ENCODE data around the gene ENOX2.

The ENOX2 gene

GRCh38 chrX:130874751-130875150 is 28.3 kb downstream of the ENOX2 start:
- ATAC-seq (ENCODE audit: insufficient read depth, low read depth) = no peak
- H4K20me1 ChIP-seq (ENCODE audit: insufficient read depth, low read length) = no peaks in the 10 kb centered on the region
- H2AFZ ChIP-seq (ENCODE audit: low read depth, low read length) = no peak overlapping the region
- no peaks in the 10 kb centered on the region for H3K27me3 ChIP-seq (ENCODE audit: insufficient read depth, low read length, poor library complexity)
- no peak overlapping the region for H3K4me3 ChIP-seq (ENCODE audit: low read depth in 1 of 2, low read length in 2 of 2)
- H3K4me2 ChIP-seq (ENCODE audit: insufficient read depth, low read length) = no peak overlapping the region
- no peaks in the 10 kb centered on the region for H3K79me2 ChIP-seq (ENCODE audit: insufficient read depth, low read length)
- H3K36me3 ChIP-seq (ENCODE audit: insufficient read depth, low read length) = no peaks in the 10 kb centered on the region
- H3K9me3 ChIP-seq (ENCODE audit: insufficient read depth, low read length, severe bottlenecking) = no peaks in the 10 kb centered on the region
- TF ChIP-seq CTCF (IDR thresholded peaks at IDR 0.05; ENCODE audit: borderline replicate concordance, extremely low read depth, low read length, poor library complexity, severe bottlenecking) = no peak
- no peak for TF ChIP-seq EZH2 (IDR thresholded peaks at IDR 0.05; ENCODE audit: borderline replicate concordance, low read depth, low read length, severe bottlenecking)
- no peak overlapping the region for H3K27ac ChIP-seq (ENCODE audit: low read length)
- no peak overlapping the region for H3K9ac ChIP-seq (ENCODE audit: low read depth, low read length)
- H3K4me1 ChIP-seq (ENCODE audit: insufficient read depth, low read length) = 0 out of 2 replicates have a peak, but pooled peaks cover 2% of the 10 kb centered on the region
- no peak for DNase-seq

- H4K20me1 ChIP-seq (ENCODE audit: insufficient read depth, low read length) = no peaks in the 10 kb centered on the region
- H2AFZ ChIP-seq (ENCODE audit: low read depth, low read length) = no peak overlapping the region
- no peak overlapping the region for H3K9ac ChIP-seq (ENCODE audit: low read depth, low read length)
- DNase-seq (no peak), ATAC-seq (ENCODE audit: insufficient read depth, low read depth) (no peak)
- no peaks in the 10 kb centered on the region for H3K79me2 ChIP-seq (ENCODE audit: insufficient read depth, low read length)
- no peak overlapping the region for H3K4me3 ChIP-seq (ENCODE audit: low read depth in 1 of 2, low read length in 2 of 2)
- no peaks in the 10 kb centered on the region for H3K4me1 ChIP-seq (ENCODE audit: insufficient read depth, low read length)
- H3K36me3 ChIP-seq (ENCODE audit: insufficient read depth, low read length) = no peaks in the 10 kb centered on the region
- no peaks in the 10 kb centered on the region for H3K9me3 ChIP-seq (ENCODE audit: insufficient read depth, low read length, severe bottlenecking)
- no peaks in the 10 kb centered on the region for H3K27me3 ChIP-seq (ENCODE audit: insufficient read depth, low read length, poor library complexity)
- TF ChIP-seq CTCF (IDR thresholded peaks at IDR 0.05; ENCODE audit: borderline replicate concordance, extremely low read depth, low read length, poor library complexity, severe bottlenecking) (no peak), EZH2 (IDR thresholded peaks at IDR 0.05; ENCODE audit: borderline replicate concordance, low read depth, low read length, severe bottlenecking) (no peak)
- no peak overlapping the region for H3K27ac ChIP-seq (ENCODE audit: low read length)
- H3K4me2 ChIP-seq (ENCODE audit: insufficient read depth, low read length) = no peak overlapping the region
Observed at GRCh38 chrX:130869239-130869638, 33.8 kb downstream of the ENOX2 start.

GRCh38 chrX:130861462-130861861 is 41.5 kb downstream of the ENOX2 start:
- no peak overlapping the region for H3K4me2 ChIP-seq (ENCODE audit: insufficient read depth, low read length)
- H3K79me2 ChIP-seq (ENCODE audit: insufficient read depth, low read length) = no peaks in the 10 kb centered on the region
- no peak overlapping the region for H3K4me3 ChIP-seq (ENCODE audit: low read depth in 1 of 2, low read length in 2 of 2)
- DNase-seq (no peak), ATAC-seq (ENCODE audit: insufficient read depth, low read depth) (no peak)
- H4K20me1 ChIP-seq (ENCODE audit: insufficient read depth, low read length) = no peaks in the 10 kb centered on the region
- H3K27me3 ChIP-seq (ENCODE audit: insufficient read depth, low read length, poor library complexity) = no peaks in the 10 kb centered on the region
- H2AFZ ChIP-seq (ENCODE audit: low read depth, low read length) = no peak overlapping the region
- no peak overlapping the region for H3K9ac ChIP-seq (ENCODE audit: low read depth, low read length)
- no peak overlapping the region for H3K27ac ChIP-seq (ENCODE audit: low read length)
- no peaks in the 10 kb centered on the region for H3K9me3 ChIP-seq (ENCODE audit: insufficient read depth, low read length, severe bottlenecking)
- no peaks in the 10 kb centered on the region for H3K36me3 ChIP-seq (ENCODE audit: insufficient read depth, low read length)
- H3K4me1 ChIP-seq (ENCODE audit: insufficient read depth, low read length) = no peaks in the 10 kb centered on the region
- TF ChIP-seq EZH2 (IDR thresholded peaks at IDR 0.05; ENCODE audit: borderline replicate concordance, low read depth, low read length, severe bottlenecking) (no peak), CTCF (IDR thresholded peaks at IDR 0.05; ENCODE audit: borderline replicate concordance, extremely low read depth, low read length, poor library complexity, severe bottlenecking) (no peak)

GRCh38 chrX:130857207-130857606 is 45.8 kb downstream of the ENOX2 start:
- H3K27ac ChIP-seq (ENCODE audit: low read length) = no peak overlapping the region
- H3K4me3 ChIP-seq (ENCODE audit: low read depth in 1 of 2, low read length in 2 of 2) = no peak overlapping the region
- H3K9me3 ChIP-seq (ENCODE audit: insufficient read depth, low read length, severe bottlenecking) = no peaks in the 10 kb centered on the region
- no peak overlapping the region for H2AFZ ChIP-seq (ENCODE audit: low read depth, low read length)
- no peak overlapping the region for H3K4me2 ChIP-seq (ENCODE audit: insufficient read depth, low read length)
- DNase-seq (no peak), ATAC-seq (ENCODE audit: insufficient read depth, low read depth) (no peak)
- no peaks in the 10 kb centered on the region for H3K4me1 ChIP-seq (ENCODE audit: insufficient read depth, low read length)
- no peak for TF ChIP-seq CTCF (IDR thresholded peaks at IDR 0.05; ENCODE audit: borderline replicate concordance, extremely low read depth, low read length, poor library complexity, severe bottlenecking)
- no peak for TF ChIP-seq EZH2 (IDR thresholded peaks at IDR 0.05; ENCODE audit: borderline replicate concordance, low read depth, low read length, severe bottlenecking)
- H3K27me3 ChIP-seq (ENCODE audit: insufficient read depth, low read length, poor library complexity) = no peaks in the 10 kb centered on the region
- no peaks in the 10 kb centered on the region for H3K36me3 ChIP-seq (ENCODE audit: insufficient read depth, low read length)
- H3K79me2 ChIP-seq (ENCODE audit: insufficient read depth, low read length) = no peaks in the 10 kb centered on the region
- H4K20me1 ChIP-seq (ENCODE audit: insufficient read depth, low read length) = no peaks in the 10 kb centered on the region
- H3K9ac ChIP-seq (ENCODE audit: low read depth, low read length) = no peak overlapping the region

Measured in DND-41 (cell line).